Breast epithelium (tissue), 4 donors: ENCODE results near the gene RECQL5. TPM values are rescaled to one million over a fixed set of nuclear protein-coding genes. Genes with fewer than 3 reads are reported as not detected.

Experiments
- DNase-seq, 2 donors: peaks; one replicate each; pipeline ENCODE4 v3.0.0-alpha.2; 2019; ENCODE audit warnings: low spot score in 2 of 2
- H3K27ac ChIP-seq, 2 donors: fragments of 200-600 bp; sonication (generic) in 1 of 2; one replicate each; pipeline ENCODE4 v1.5.1; 2016 to 2019; ENCODE audit warnings: mild to moderate bottlenecking in 1 of 2
- H3K27me3 ChIP-seq, 2 donors: fragments of 200-600 bp; sonication (generic) in 1 of 2; one replicate each; pipeline versions ENCODE4 v1.5.1 to v1.6.0; 2017 to 2019; ENCODE audit warnings: control low read depth in 1 of 2, mild to moderate bottlenecking in 1 of 2
- H3K36me3 ChIP-seq: fragments of 200-600 bp; one replicate; pipeline ENCODE4 v1.5.1; 2019
- H3K4me1 ChIP-seq, 2 donors: fragments of 200-600 bp; sonication (generic); one replicate each; pipeline ENCODE4 v1.5.1; 2016 to 2019; ENCODE audit warnings: control low read depth in 1 of 2
- H3K4me3 ChIP-seq, 3 donors: fragments of 200-600 bp; sonication (generic); 1 replicate in 2 of 3; 2 replicates in 1 of 3; pipeline ENCODE4 v1.5.1; 2016 to 2019; ENCODE audit warnings: mild to moderate bottlenecking in 3 of 3, moderate library complexity in 2 of 3
- H3K9me3 ChIP-seq, 2 donors: fragments of 200-600 bp; sonication (generic) in 1 of 2; one replicate each; pipeline ENCODE4 v1.5.1; 2016 to 2019; ENCODE audit warnings: control low read depth in 1 of 2
- POLR2A ChIP-seq: fragments of 450-650 bp; IDR thresholded peaks from one replicate; pipeline ENCODE4 v1.6.1; 2016; ENCODE audit warnings: antibody characterized with exemption, mild to moderate bottlenecking, moderate library complexity
- POLR2AphosphoS5 ChIP-seq, 3 donors: sonication (generic); formaldehyde crosslinking; IDR thresholded peaks; one replicate each; pipeline ENCODE4 v1.6.1; 2017; ENCODE audit warnings: antibody characterized with exemption in 3 of 3
- intact Hi-C: fragments of 100-400 bp; cut with DNase I; formaldehyde crosslinking; loops from one replicate; pipeline ENCODE4 v1.15.1; 2023; ENCODE audit warnings: low total_unique reads
- total RNA-seq, 3 donors: library from RNA; depleted of rRNA; stranded (reverse); fragments of >200 nt; gene quantifications; one replicate each; pipeline ENCODE4 v1.1.0, GENCODE V29; 2016
- TF ChIP-seq, protein P1 (sequence below), 3 donors: fragments of 450-650 bp; IDR thresholded peaks; one replicate each; pipeline ENCODE4 v1.5.1; 2016 to 2017; ENCODE audit warnings: antibody characterized with exemption in 3 of 3, mild to moderate bottlenecking in 3 of 3, moderate library complexity in 3 of 3

RECQL5 gene
- total RNA-seq, 3 donors from 2014 or later = 10.7 to 22.8 (median 14.1) TPM

DNA sequence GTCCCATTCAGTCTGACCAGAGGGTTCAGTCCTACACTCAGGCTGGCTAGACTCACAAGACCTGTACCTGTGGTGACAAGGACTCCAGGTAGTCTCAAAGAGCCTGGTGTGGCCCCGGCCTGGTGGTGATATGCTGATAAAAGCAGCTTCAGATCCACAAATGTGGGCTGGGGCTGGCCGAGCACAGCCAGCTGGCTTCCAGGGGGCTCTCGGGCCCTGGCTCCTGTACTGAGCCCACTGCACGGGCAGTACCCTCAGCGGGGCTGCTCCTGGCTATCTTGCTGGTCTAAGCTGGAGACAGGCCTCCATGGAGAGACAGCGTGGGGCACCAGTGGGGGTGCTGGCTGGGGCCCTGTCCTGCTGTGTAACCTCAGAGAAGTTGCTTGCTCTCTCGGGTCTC, 29.4 kb downstream of the RECQL5 start:
- no peaks in the 10 kb centered on the region for H3K27me3 ChIP-seq
- no peaks in the 10 kb centered on the region for H3K9me3 ChIP-seq
- intact Hi-C loops = loop anchor here (5.0 kb wide), 1 partner anchor 110 kb away; no protein-coding TSS in a partner anchor
- H3K4me1 ChIP-seq = peaks cover 12 to 15% of the 10 kb centered on the region in 2 donors
- H3K27ac ChIP-seq = no peak overlapping the region
- no peak for DNase-seq
- H3K4me3 ChIP-seq = no peak overlapping the region
- H3K36me3 ChIP-seq = no peaks in the 10 kb centered on the region
- TF ChIP-seq, protein P1, sequence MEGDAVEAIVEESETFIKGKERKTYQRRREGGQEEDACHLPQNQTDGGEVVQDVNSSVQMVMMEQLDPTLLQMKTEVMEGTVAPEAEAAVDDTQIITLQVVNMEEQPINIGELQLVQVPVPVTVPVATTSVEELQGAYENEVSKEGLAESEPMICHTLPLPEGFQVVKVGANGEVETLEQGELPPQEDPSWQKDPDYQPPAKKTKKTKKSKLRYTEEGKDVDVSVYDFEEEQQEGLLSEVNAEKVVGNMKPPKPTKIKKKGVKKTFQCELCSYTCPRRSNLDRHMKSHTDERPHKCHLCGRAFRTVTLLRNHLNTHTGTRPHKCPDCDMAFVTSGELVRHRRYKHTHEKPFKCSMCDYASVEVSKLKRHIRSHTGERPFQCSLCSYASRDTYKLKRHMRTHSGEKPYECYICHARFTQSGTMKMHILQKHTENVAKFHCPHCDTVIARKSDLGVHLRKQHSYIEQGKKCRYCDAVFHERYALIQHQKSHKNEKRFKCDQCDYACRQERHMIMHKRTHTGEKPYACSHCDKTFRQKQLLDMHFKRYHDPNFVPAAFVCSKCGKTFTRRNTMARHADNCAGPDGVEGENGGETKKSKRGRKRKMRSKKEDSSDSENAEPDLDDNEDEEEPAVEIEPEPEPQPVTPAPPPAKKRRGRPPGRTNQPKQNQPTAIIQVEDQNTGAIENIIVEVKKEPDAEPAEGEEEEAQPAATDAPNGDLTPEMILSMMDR (IDR thresholded peaks at IDR 0.05) = no peak
- TF ChIP-seq POLR2AphosphoS5 (IDR thresholded peaks at IDR 0.05) = no peak
- no peak for TF ChIP-seq POLR2A

DNA sequence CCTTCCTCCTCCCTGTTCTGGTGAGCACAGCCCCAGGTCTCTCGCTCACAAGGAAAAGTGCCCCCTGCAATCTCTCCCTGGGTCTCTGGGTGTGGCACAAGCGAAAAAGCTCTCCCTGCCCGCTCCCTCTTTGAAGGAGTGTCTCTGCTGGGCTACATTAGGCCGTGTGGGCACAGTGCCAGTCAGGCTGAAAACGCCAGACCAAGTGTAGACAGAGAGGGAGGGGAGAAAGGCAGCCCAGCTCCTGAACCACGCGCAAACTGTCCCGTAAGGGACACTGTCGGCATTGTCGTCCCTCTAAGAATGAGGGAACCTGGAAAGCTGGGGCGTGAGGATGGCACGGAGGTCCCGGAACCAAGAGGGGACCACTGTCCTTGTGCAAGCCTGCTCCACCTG, 29.8 kb downstream of the RECQL5 start:
- Histone ChIP-seq H3K4me1 (peaks cover 13 to 15% of the 10 kb centered on the region in 2 donors), H3K36me3 (no peaks in the 10 kb centered on the region), H3K4me3 (no peak overlapping the region), H3K27me3 (no peaks in the 10 kb centered on the region), H3K9me3 (no peaks in the 10 kb centered on the region), H3K27ac (no peak overlapping the region)
- no peak for DNase-seq
- no peak for TF ChIP-seq POLR2A
- TF ChIP-seq, protein P1 (IDR thresholded peaks at IDR 0.05) = no peak
- no peak for TF ChIP-seq POLR2AphosphoS5 (IDR thresholded peaks at IDR 0.05)
- intact Hi-C loops = loop anchor here (5.0 kb wide), 1 partner anchor 110 kb away; no protein-coding TSS in a partner anchor

DNA sequence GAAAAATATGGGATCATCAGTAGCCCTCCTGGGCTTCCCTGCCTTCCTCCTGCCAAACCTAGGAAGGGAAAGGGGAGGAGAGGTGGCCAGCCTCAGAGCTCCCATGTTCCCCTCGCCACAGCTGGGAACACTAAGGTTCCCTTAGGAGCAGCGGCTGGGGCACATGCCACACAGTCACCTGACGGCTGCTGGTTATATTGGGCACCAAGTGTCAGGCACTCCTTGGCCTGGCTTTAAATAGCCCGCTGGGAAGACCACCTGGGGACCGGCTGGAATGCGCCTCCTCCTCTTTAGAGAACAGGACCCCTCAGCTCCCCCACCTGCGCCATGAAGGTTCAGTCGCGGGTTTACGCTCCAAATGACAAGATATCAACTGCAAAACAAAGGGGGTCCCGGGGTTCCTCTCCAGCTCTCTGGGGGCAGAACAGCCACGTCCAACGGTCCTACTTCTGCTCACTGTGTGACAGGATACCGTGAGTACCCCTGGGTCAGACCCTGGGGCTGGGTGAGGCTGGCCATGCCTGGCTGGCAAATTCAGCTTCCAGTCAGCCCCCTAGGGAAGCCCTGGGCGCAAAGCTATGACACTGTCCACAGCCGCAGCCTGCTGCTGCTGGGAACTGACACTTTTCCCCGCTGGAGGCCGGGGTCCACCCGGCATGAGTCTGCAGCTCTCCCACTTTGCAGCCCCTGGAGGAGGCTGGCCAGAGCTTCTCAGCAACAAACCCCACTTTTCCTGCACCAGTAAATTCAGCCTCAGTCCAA, 30.4 kb downstream of the RECQL5 start:
- Histone ChIP-seq H3K36me3 (no peaks in the 10 kb centered on the region), H3K9me3 (no peaks in the 10 kb centered on the region), H3K27me3 (no peaks in the 10 kb centered on the region), H3K4me3 (no peak overlapping the region), H3K4me1 (peaks cover 13 to 15% of the 10 kb centered on the region in 2 donors), H3K27ac (peak overlapping the region in 1 of 2 donors; percentile 90)
- TF ChIP-seq POLR2AphosphoS5 (IDR thresholded peaks at IDR 0.05) (no peak), POLR2A (no peak)
- TF ChIP-seq, protein P1 (IDR thresholded peaks at IDR 0.05) = no peak
- intact Hi-C loops = loop anchor here (5.0 kb wide), 1 partner anchor 111 kb away; no protein-coding TSS in a partner anchor
- no peak for DNase-seq

DNA sequence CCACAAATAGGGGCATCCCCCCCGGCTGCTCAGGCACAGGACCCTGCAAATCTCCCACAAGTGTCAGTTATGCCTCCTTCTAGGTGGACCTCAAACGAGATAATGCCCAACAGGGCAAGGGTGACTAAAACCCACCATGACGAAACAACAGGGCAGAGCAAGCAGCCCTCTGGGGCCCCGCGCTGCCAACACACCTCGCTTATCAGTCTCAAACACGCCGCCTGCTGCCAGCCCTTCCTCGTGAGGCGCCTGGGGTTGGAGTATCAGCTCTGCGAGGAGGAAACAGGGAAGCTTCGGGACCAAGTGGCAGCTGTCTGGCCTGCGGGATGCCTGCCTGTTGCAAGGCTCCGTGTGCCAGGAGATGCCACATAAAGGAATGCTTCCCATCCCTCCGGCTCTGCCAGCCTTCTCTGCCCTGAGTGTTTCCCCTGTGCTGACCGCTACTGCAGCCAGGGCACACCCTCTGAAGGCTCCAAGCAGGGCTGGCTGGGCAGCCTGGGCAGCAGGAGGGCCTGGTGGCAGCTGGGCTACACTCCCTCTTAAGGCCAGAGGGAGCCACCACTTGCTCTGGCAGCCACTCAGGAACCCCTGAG, 31.2 kb downstream of the RECQL5 start:
- TF ChIP-seq, protein P1 (IDR thresholded peaks at IDR 0.05) = no peak
- TF ChIP-seq POLR2AphosphoS5 (IDR thresholded peaks at IDR 0.05) = no peak
- no peak for TF ChIP-seq POLR2A
- intact Hi-C loops = loop anchor here (5.0 kb wide), 1 partner anchor 112 kb away; no protein-coding TSS in a partner anchor
- H3K4me1 ChIP-seq = peaks cover 13 to 15% of the 10 kb centered on the region in 2 donors
- no peaks in the 10 kb centered on the region for H3K27me3 ChIP-seq
- peak overlapping the region in 1 of 2 donors; percentile 90 for H3K27ac ChIP-seq
- no peak for DNase-seq
- H3K4me3 ChIP-seq = no peak overlapping the region
- H3K36me3 ChIP-seq = no peaks in the 10 kb centered on the region
- H3K9me3 ChIP-seq = no peaks in the 10 kb centered on the region
